ENCODE data around the gene TPM4. TPM values are rescaled to one million over a fixed set of nuclear protein-coding genes. Genes with fewer than 3 reads are reported as not detected.

Gene TPM4
- total RNA-seq, 4 donors from 2014 or later = 293 to 486 (median 418) TPM

GRCh38 chr19:16033136-16033530, 43.2 kb upstream of the TPM4 start:
- ATAC-seq (ENCODE audit: low FRiP score) = no peak
- no peak for DNase-seq (ENCODE audit: low spot score)
- TF ChIP-seq CTCF (IDR thresholded peaks at IDR 0.05) = no peak

- TF ChIP-seq CTCF (IDR thresholded peaks at IDR 0.05) = no peak
- DNase-seq (ENCODE audit: low spot score) = no peak
- ATAC-seq (ENCODE audit: low FRiP score) = no peak
Observed at GRCh38 chr19:16033721-16034120, 42.6 kb upstream of the TPM4 start.

GRCh38 chr19:16034180-16034579, 42.1 kb upstream of the TPM4 start:
- DNase-seq (ENCODE audit: low spot score) = no peak
- no peak for TF ChIP-seq CTCF (IDR thresholded peaks at IDR 0.05)
- no peak for ATAC-seq (ENCODE audit: low FRiP score)

- ATAC-seq (ENCODE audit: low FRiP score) (no peak), DNase-seq (ENCODE audit: low spot score) (no peak)
- TF ChIP-seq CTCF (IDR thresholded peaks at IDR 0.05) = no peak
Observed at GRCh38 chr19:16034958-16035560, 41.2 kb upstream of the TPM4 start.

- no peak for TF ChIP-seq CTCF (IDR thresholded peaks at IDR 0.05)
- ATAC-seq (ENCODE audit: low FRiP score) (no peak), DNase-seq (ENCODE audit: low spot score) (no peak)
Observed at GRCh38 chr19:16035601-16036297, 40.5 kb upstream of the TPM4 start.

- DNase-seq (ENCODE audit: low spot score) (no peak), ATAC-seq (ENCODE audit: low FRiP score) (no peak)
- no peak for TF ChIP-seq CTCF (IDR thresholded peaks at IDR 0.05)
Observed at GRCh38 chr19:16036397-16036925, 39.8 kb upstream of the TPM4 start.

GRCh38 chr19:16036941-16037340, 39.4 kb upstream of the TPM4 start:
- TF ChIP-seq CTCF (IDR thresholded peaks at IDR 0.05) = no peak
- ATAC-seq (ENCODE audit: low FRiP score) (no peak), DNase-seq (ENCODE audit: low spot score) (no peak)

Measured in omental fat pad (tissue), 4 donors.